Epithelial cell of proximal tubule (primary cell): Measurements from ENCODE around the gene KCNJ12. TPM values are rescaled to one million over a fixed set of nuclear protein-coding genes. Genes with fewer than 3 reads are reported as not detected.
"Not testable (repeated sequence)": the region's sequence is repeated elsewhere in the genome, so short reads cannot be mapped to it uniquely, and the experiment has no call there.

Experiments
- DNase-seq: peaks from one replicate; pipeline ENCODE4 v3.0.0-alpha.2; 2011; ENCODE audit warnings: low read depth
- H3K4me3 ChIP-seq: 2 replicates; pipeline ENCODE4 v1.5.1; 2011; ENCODE audit warnings: low read depth, mild to moderate bottlenecking, low read length
- CTCF ChIP-seq: conservative IDR thresholded peaks from 2 replicates; pipeline ENCODE4 v1.5.1; 2012; ENCODE audit warnings: low read depth, mild to moderate bottlenecking, low read length
- total RNA-seq: library from RNA; depleted of rRNA; stranded (reverse); fragments of >200 nt; gene quantifications from 2 replicates; pipeline ENCODE4 v1.2.3, GENCODE V29; 2015

KCNJ12 gene
- total RNA-seq, 1 donor from 2014 or later = 0.06 TPM

- DNase-seq = no peak
- no peak for TF ChIP-seq CTCF
- H3K4me3 ChIP-seq = no peak overlapping the region
These were observed 30.9 kb upstream of the KCNJ12 start for GRCh38 chr17:21345236-21345635.

GRCh38 chr17:21346107-21346506 lies 30.1 kb upstream of the KCNJ12 start:
- H3K4me3 ChIP-seq, DNase-seq: not testable (repeated sequence)

GRCh38 chr17:21346651-21347250 lies 29.4 kb upstream of the KCNJ12 start:
- DNase-seq, H3K4me3 ChIP-seq: not testable (repeated sequence)

- H3K4me3 ChIP-seq, DNase-seq: not testable (repeated sequence)
These were observed 28.5 kb upstream of the KCNJ12 start for GRCh38 chr17:21347660-21348059.

- not testable (repeated sequence) for DNase-seq, H3K4me3 ChIP-seq
These were observed 27.9 kb upstream of the KCNJ12 start for GRCh38 chr17:21348081-21348925.

GRCh38 chr17:21348926-21349261 lies 27.3 kb upstream of the KCNJ12 start:
- H3K4me3 ChIP-seq, DNase-seq: not testable (repeated sequence)

GRCh38 chr17:21349358-21350050 lies 26.7 kb upstream of the KCNJ12 start:
- H3K4me3 ChIP-seq, DNase-seq: not testable (repeated sequence)

- not testable (repeated sequence) for H3K4me3 ChIP-seq, DNase-seq
These were observed 25.7 kb upstream of the KCNJ12 start for GRCh38 chr17:21350495-21350894.

GRCh38 chr17:21351366-21352065 lies 24.6 kb upstream of the KCNJ12 start:
- no peak overlapping the region for H3K4me3 ChIP-seq
- no peak for DNase-seq

More at GRCh38 chr17:21351366-21352065, 24.6 kb upstream of the KCNJ12 start:
- TF ChIP-seq CTCF = no peak
